Hepatocyte (in vitro differentiated cells): ENCODE results near the gene TRAPPC1. TPM values are rescaled to one million over a fixed set of nuclear protein-coding genes. Genes with fewer than 3 reads are reported as not detected.

ENCODE experiments used
- DNase-seq: peaks from one replicate; pipeline ENCODE4 v3.0.0-alpha.2; 2016; ENCODE audit warnings: low spot score
- H2AFZ ChIP-seq: fragments of 200-600 bp; sonication (generic); 2 replicates; pipeline ENCODE4 v1.6.0; 2016; ENCODE audit warnings: antibody characterized with exemption, mild to moderate bottlenecking
- H3K27ac ChIP-seq: fragments of 200-600 bp; sonication (generic); 2 replicates; pipeline ENCODE4 v1.5.1; 2016; ENCODE audit warnings: mild to moderate bottlenecking
- H3K27me3 ChIP-seq: fragments of 200-600 bp; sonication (generic); 2 replicates; pipeline ENCODE4 v1.6.1; 2016
- H3K36me3 ChIP-seq: fragments of 200-600 bp; sonication (generic); replicated peaks from 2 replicates; pipeline ENCODE4 v1.5.1; 2016; ENCODE audit warnings: low read depth; ENCODE audit not compliant: insufficient read depth
- H3K4me1 ChIP-seq: fragments of 200-600 bp; sonication (generic); 2 replicates; pipeline ENCODE4 v1.5.1; 2016; ENCODE audit warnings: mild to moderate bottlenecking, moderate library complexity; ENCODE audit not compliant: insufficient read depth
- H3K4me2 ChIP-seq: fragments of 200-600 bp; sonication (generic); 2 replicates; pipeline ENCODE4 v1.6.0; 2016
- H3K4me3 ChIP-seq: fragments of 200-600 bp; sonication (generic); 2 replicates; pipeline ENCODE4 v1.5.1; 2016; ENCODE audit warnings: mild to moderate bottlenecking
- H3K79me2 ChIP-seq: fragments of 200-600 bp; sonication (generic); 2 replicates; pipeline ENCODE4 v1.6.0; 2017; ENCODE audit warnings: mild to moderate bottlenecking
- H3K9me2 ChIP-seq: fragments of 200-600 bp; sonication (generic); replicated peaks from 2 replicates; pipeline ENCODE4 v1.6.0; 2017; ENCODE audit warnings: mild to moderate bottlenecking; ENCODE audit not compliant: insufficient read depth
- H3K9me3 ChIP-seq: fragments of 200-600 bp; sonication (generic); 2 replicates; pipeline ENCODE4 v1.5.1; 2016; ENCODE audit warnings: low read depth, mild to moderate bottlenecking
- H4K20me1 ChIP-seq: fragments of 200-600 bp; sonication (generic); 2 replicates; pipeline ENCODE4 v1.6.0; 2016; ENCODE audit warnings: mild to moderate bottlenecking; ENCODE audit not compliant: insufficient read depth, poor library complexity, severe bottlenecking
- EZH2 ChIP-seq: fragments of 200-600 bp; sonication (generic); IDR thresholded peaks from 2 replicates; pipeline ENCODE4 v1.6.1; 2016; ENCODE audit warnings: antibody characterized with exemption, mild to moderate bottlenecking, borderline replicate concordance
- EZH2phosphoT487 ChIP-seq: fragments of 200-600 bp; sonication (generic); IDR thresholded peaks from one replicate; pipeline ENCODE4 v1.6.1; 2018; ENCODE audit warnings: antibody characterized with exemption, mild to moderate bottlenecking, low read depth, moderate library complexity; ENCODE audit not compliant: unreplicated experiment, severe bottlenecking
- WGBS: methylation state at CpG from one replicate; pipeline ENCODE4 v1.1.6; 2016; ENCODE audit warnings: low lambda C conversion rate; ENCODE audit errors: missing lambda C conversion rate; 5-methylcytosine and 5-hydroxymethylcytosine counted together
- polyA plus RNA-seq: library from polyadenylated mRNA; unstranded; fragments of >200 nt; fragmentation: Nextera tagmentation; extraction: Ambion mirVana; gene quantifications from 2 replicates; pipeline ENCODE4 v1.2.1, GENCODE V29; 2016
- total RNA-seq: library from RNA; depleted of rRNA; stranded (reverse); fragments of >200 nt; gene quantifications from 2 replicates; pipeline ENCODE4 v1.2.3, GENCODE V29; 2014
- TF ChIP-seq, protein P1 (sequence below): fragments of 200-600 bp; sonication (generic); IDR thresholded peaks from 2 replicates; pipeline ENCODE4 v1.5.1; 2016; ENCODE audit warnings: antibody characterized with exemption, mild to moderate bottlenecking; ENCODE audit not compliant: poor library complexity

The TRAPPC1 gene
- total and polyA plus RNA-seq, 2 experiments from 2014 or later = 20.7 to 272 TPM

DNA sequence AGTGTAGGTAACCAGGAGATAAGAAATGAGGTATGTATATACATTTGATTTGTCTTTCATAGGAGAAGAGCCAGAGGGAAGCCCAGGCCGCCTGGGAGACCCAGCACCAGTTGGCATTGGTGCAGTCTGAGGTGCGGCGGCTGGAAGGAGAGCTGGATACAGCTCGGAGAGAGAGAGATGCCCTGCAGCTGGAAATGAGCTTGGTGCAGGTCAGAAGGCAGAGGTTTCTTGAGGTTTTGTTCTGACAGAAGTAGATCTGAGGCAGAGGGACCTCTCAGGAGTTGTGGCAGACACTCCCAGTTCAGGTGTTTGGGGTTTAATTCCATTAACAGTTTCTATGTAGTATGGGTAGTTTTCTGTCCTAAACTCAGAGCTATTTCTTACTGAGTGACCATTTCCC, 8.3 kb upstream of the TRAPPC1 start:
- no peaks in the 10 kb centered on the region for H3K9me2 ChIP-seq
- DNase-seq = no peak
- no peak overlapping the region for H3K4me2 ChIP-seq
- TF ChIP-seq EZH2 = no peak
- TF ChIP-seq, protein P1, sequence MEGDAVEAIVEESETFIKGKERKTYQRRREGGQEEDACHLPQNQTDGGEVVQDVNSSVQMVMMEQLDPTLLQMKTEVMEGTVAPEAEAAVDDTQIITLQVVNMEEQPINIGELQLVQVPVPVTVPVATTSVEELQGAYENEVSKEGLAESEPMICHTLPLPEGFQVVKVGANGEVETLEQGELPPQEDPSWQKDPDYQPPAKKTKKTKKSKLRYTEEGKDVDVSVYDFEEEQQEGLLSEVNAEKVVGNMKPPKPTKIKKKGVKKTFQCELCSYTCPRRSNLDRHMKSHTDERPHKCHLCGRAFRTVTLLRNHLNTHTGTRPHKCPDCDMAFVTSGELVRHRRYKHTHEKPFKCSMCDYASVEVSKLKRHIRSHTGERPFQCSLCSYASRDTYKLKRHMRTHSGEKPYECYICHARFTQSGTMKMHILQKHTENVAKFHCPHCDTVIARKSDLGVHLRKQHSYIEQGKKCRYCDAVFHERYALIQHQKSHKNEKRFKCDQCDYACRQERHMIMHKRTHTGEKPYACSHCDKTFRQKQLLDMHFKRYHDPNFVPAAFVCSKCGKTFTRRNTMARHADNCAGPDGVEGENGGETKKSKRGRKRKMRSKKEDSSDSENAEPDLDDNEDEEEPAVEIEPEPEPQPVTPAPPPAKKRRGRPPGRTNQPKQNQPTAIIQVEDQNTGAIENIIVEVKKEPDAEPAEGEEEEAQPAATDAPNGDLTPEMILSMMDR = no peak
- no peak for TF ChIP-seq EZH2phosphoT487
- no peak overlapping the region for H3K4me3 ChIP-seq
- H3K27me3 ChIP-seq = no peaks in the 10 kb centered on the region
- H4K20me1 ChIP-seq = no peaks in the 10 kb centered on the region
- H3K79me2 ChIP-seq = peaks cover 2% of the 10 kb centered on the region
- no peaks in the 10 kb centered on the region for H3K36me3 ChIP-seq
- H2AFZ ChIP-seq = no peak overlapping the region
- WGBS = 96% methylated on average over 4 of the region's 4 CpGs
- no peaks in the 10 kb centered on the region for H3K4me1 ChIP-seq
- no peaks in the 10 kb centered on the region for H3K9me3 ChIP-seq
- no peak overlapping the region for H3K27ac ChIP-seq

DNA sequence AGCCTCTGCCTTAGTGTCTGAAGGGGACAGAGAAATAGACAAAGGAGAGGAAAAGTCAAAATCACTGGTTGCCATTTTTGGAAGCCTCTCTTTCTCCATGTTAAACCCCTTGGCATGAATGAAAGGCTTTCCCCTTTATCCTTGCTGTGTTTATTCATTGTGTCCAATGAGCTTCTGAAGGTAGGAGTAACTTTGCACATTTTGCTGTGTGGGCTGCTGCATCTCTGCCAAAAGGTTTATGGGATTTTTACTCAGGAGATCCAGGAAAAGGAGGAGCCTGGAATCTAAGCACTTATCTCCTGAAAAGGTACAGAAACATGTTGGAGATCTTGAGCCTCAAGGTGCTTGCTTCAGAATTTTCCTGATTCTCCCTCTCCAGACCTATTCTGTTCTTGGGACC, 4.1 kb upstream of the TRAPPC1 start:
- Histone ChIP-seq H4K20me1 (no peaks in the 10 kb centered on the region), H3K9me2 (no peaks in the 10 kb centered on the region), H3K4me3 (no peak overlapping the region), H2AFZ (no peak overlapping the region), H3K27ac (no peak overlapping the region), H3K36me3 (no peaks in the 10 kb centered on the region), H3K4me2 (peak overlapping the region; percentile 23), H3K9me3 (no peaks in the 10 kb centered on the region), H3K4me1 (peaks cover 18% of the 10 kb centered on the region), H3K79me2 (peaks cover 31% of the 10 kb centered on the region), H3K27me3 (no peaks in the 10 kb centered on the region)
- no peak for DNase-seq
- TF ChIP-seq EZH2phosphoT487 = no peak
- TF ChIP-seq, protein P1 = no peak
- no peak for TF ChIP-seq EZH2

DNA sequence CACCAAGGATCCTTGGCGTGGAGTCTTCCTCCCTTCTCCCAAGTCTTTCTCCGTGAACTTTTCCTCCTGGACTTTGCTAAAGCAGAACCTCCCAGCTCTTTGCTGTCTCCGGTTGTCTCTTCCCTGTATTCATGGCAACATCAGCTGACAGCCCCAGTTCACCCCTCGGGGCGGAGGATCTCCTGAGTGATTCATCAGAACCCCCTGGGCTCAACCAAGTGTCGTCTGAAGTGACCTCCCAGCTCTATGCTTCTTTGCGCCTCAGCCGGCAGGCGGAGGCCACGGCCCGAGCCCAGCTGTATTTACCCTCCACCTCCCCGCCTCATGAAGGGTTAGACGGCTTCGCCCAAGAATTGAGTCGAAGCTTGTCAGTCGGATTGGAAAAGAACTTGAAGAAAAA, 1.2 kb upstream of the TRAPPC1 start:
- WGBS = 8% methylated on average over 16 of the region's 16 CpGs
- H3K27ac ChIP-seq = peak overlapping the region; percentile 40
- H4K20me1 ChIP-seq = no peaks in the 10 kb centered on the region
- H3K4me3 ChIP-seq = peak overlapping the region; percentile 54
- no peaks in the 10 kb centered on the region for H3K27me3 ChIP-seq
- TF ChIP-seq, protein P1 = peak; percentile 15
- TF ChIP-seq EZH2phosphoT487 = no peak
- H3K9me2 ChIP-seq = no peaks in the 10 kb centered on the region
- peak; percentile 81 for DNase-seq
- peaks cover 26% of the 10 kb centered on the region for H3K4me1 ChIP-seq
- H3K79me2 ChIP-seq = peaks cover 39% of the 10 kb centered on the region
- peak overlapping the region; percentile 54 for H2AFZ ChIP-seq
- peak overlapping the region; percentile 98 for H3K4me2 ChIP-seq
- H3K36me3 ChIP-seq = no peaks in the 10 kb centered on the region
- H3K9me3 ChIP-seq = no peaks in the 10 kb centered on the region

- H3K27ac ChIP-seq = peak overlapping the region; percentile 40
- no peaks in the 10 kb centered on the region for H3K9me2 ChIP-seq
- no peaks in the 10 kb centered on the region for H3K27me3 ChIP-seq
- peaks cover 26% of the 10 kb centered on the region for H3K4me1 ChIP-seq
- 4% methylated on average over 17 of the region's 17 CpGs for WGBS
- H4K20me1 ChIP-seq = no peaks in the 10 kb centered on the region
- no peak for TF ChIP-seq EZH2
- TF ChIP-seq, protein P1 = no peak
- TF ChIP-seq EZH2phosphoT487 = no peak
- no peaks in the 10 kb centered on the region for H3K9me3 ChIP-seq
- no peaks in the 10 kb centered on the region for H3K36me3 ChIP-seq
- H3K4me2 ChIP-seq = peak overlapping the region; percentile 98
- H2AFZ ChIP-seq = peak overlapping the region; percentile 54
- H3K79me2 ChIP-seq = peaks cover 39% of the 10 kb centered on the region
- peak; percentile 44 for DNase-seq
- H3K4me3 ChIP-seq = peak overlapping the region; percentile 54
Measured at GRCh38 chr17:7932483-7932891, 741 bp upstream of the TRAPPC1 start.
